Activated naive CD8-positive, alpha-beta T cell treated with anti-CD3 and anti-CD28 coated beads for 36 hours (primary cell): ENCODE results near the gene CARS2. TPM values are rescaled to one million over a fixed set of nuclear protein-coding genes. Genes with fewer than 3 reads are reported as not detected.

Experiments
- total RNA-seq, 2 experiments: library from RNA; stranded (reverse); gene quantifications; one replicate each; pipeline ENCODE4 v1.2.3, GENCODE V29; 2021

The CARS2 gene
- total RNA-seq, 2 experiments from 2014 or later, result 81.1 to 84.8 TPM

Other genes with a start within 250 kb of the CARS2 start
- 10 to 100 TPM; 10.7 to 10.9 TPM for gene RAB20, start 144.4 kb downstream of the CARS2 start, total RNA-seq
- 10 to 100 TPM; 20.8 to 21.1 TPM for gene NAXD, start 90.6 kb downstream of the CARS2 start, total RNA-seq
- 10 to 100 TPM; 16.7 to 18.4 TPM for gene ING1, start 7.6 kb upstream of the CARS2 start, total RNA-seq
- gene ANKRD10, start 209.0 kb upstream of the CARS2 start, total RNA-seq, result 10 to 100 TPM; 48.3 to 54.9 TPM